ENCODE data around the gene GSN.

GSN gene

GRCh38 chr9:121246821-121247561 is 21.0 kb upstream of the GSN start:
- no peak for DNase-seq

GRCh38 chr9:121249563-121249962 is 18.4 kb upstream of the GSN start:
- no peak for DNase-seq

- DNase-seq: no peak
Observed at GRCh38 chr9:121252104-121252851, 15.7 kb upstream of the GSN start.

GRCh38 chr9:121253162-121253561 is 14.8 kb upstream of the GSN start:
- DNase-seq: no peak

- no peak for DNase-seq
Observed at GRCh38 chr9:121253821-121254501, 14.0 kb upstream of the GSN start.

GRCh38 chr9:121259498-121259897 is 8.5 kb upstream of the GSN start:
- DNase-seq: no peak

- DNase-seq: no peak
Observed at GRCh38 chr9:121259935-121260334, 8.0 kb upstream of the GSN start.

- no peak for DNase-seq
Observed at GRCh38 chr9:121260457-121261106, 7.4 kb upstream of the GSN start.

GRCh38 chr9:121261107-121261460 is 6.9 kb upstream of the GSN start:
- no peak for DNase-seq

GRCh38 chr9:121261755-121262154 is 6.2 kb upstream of the GSN start:
- no peak for DNase-seq

- no peak for DNase-seq
Observed at GRCh38 chr9:121262423-121262822, 5.5 kb upstream of the GSN start.

GRCh38 chr9:121262953-121263352 is 5.0 kb upstream of the GSN start:
- DNase-seq: no peak

GRCh38 chr9:121266356-121266755 is 1.6 kb upstream of the GSN start:
- no peak for DNase-seq

GRCh38 chr9:121266906-121267650 is 884 bp upstream of the GSN start:
- DNase-seq: no peak

GRCh38 chr9:121268598-121268850 is 562 bp downstream of the GSN start:
- DNase-seq: no peak

GRCh38 chr9:121268851-121269641 is 1.1 kb downstream of the GSN start:
- no peak for DNase-seq

GRCh38 chr9:121269642-121270254 is 1.8 kb downstream of the GSN start:
- no peak for DNase-seq

- DNase-seq: no peak
Observed at GRCh38 chr9:121271368-121272341, 3.7 kb downstream of the GSN start.

- DNase-seq: no peak
Observed at GRCh38 chr9:121272401-121272948, 4.5 kb downstream of the GSN start.

All from T-helper 1 cell (primary cell).